HepG2 (cell line): ENCODE data around the gene TBXAS1. TPM values are rescaled to one million over a fixed set of nuclear protein-coding genes. Genes with fewer than 3 reads are reported as not detected.
A peak's percentile ranks its signal among the peaks of the same experiment; 100 is the strongest.

Experiments
- BCL3 ChIP-seq: sonication (generic); formaldehyde crosslinking; IDR thresholded peaks from 2 replicates; pipeline ENCODE4 v1.5.1; 2020; ENCODE audit warnings: mild to moderate bottlenecking, missing genetic modification reagents, moderate library complexity
- BRD4 ChIP-seq: sonication (generic); formaldehyde crosslinking; IDR thresholded peaks from 2 replicates; pipeline ENCODE4 v1.4.0; 2020; ENCODE audit warnings: missing genetic modification reagents
- ELK4 ChIP-seq: sonication (generic); formaldehyde crosslinking; IDR thresholded peaks from 2 replicates; pipeline ENCODE4 v1.9.0; 2021; ENCODE audit warnings: missing genetic modification reagents, borderline replicate concordance
- ESRRA ChIP-seq: sonication (generic); formaldehyde crosslinking; IDR thresholded peaks from 2 replicates; pipeline ENCODE4 v1.5.1; 2020; ENCODE audit warnings: mild to moderate bottlenecking, low read depth, missing genetic modification reagents
- GMEB2 ChIP-seq: IDR thresholded peaks from 2 replicates; pipeline ENCODE4 v1.6.1; 2016; ENCODE audit warnings: missing biosample characterization, missing genetic modification reagents, low read depth
- JUND ChIP-seq: sonication (generic); formaldehyde crosslinking; IDR thresholded peaks from 2 replicates; pipeline ENCODE4 v1.8.0; 2022; ENCODE audit warnings: mild to moderate bottlenecking, missing genetic modification reagents
- MXD1 ChIP-seq: sonication (generic); formaldehyde crosslinking; IDR thresholded peaks from 2 replicates; pipeline ENCODE4 v1.4.0; 2020; ENCODE audit warnings: mild to moderate bottlenecking, missing genetic modification reagents
- PHF5A ChIP-seq: IDR thresholded peaks from one replicate; pipeline ENCODE4 v1.6.1; 2018; ENCODE audit warnings: low read depth, missing genetic modification reagents; ENCODE audit not compliant: unreplicated experiment
- SALL2 ChIP-seq: sonication (generic); formaldehyde crosslinking; IDR thresholded peaks from 2 replicates; pipeline ENCODE4 v1.8.1; 2023; ENCODE audit warnings: mild to moderate bottlenecking, missing genetic modification reagents, inconsistent platforms
- TFDP2 ChIP-seq: sonication (generic); formaldehyde crosslinking; IDR thresholded peaks from 2 replicates; pipeline ENCODE4 v1.4.0; 2020; ENCODE audit warnings: missing genetic modification reagents
- ZFP37 ChIP-seq: sonication (generic); formaldehyde crosslinking; IDR thresholded peaks from 2 replicates; pipeline ENCODE4 v1.4.0; 2020; ENCODE audit warnings: missing genetic modification reagents, borderline replicate concordance
- ZFY ChIP-seq: sonication (generic); formaldehyde crosslinking; IDR thresholded peaks from 2 replicates; pipeline ENCODE4 v1.4.0; 2020; ENCODE audit warnings: missing genetic modification reagents
- ZNF432 ChIP-seq: sonication (generic); formaldehyde crosslinking; IDR thresholded peaks from 2 replicates; pipeline ENCODE4 v1.5.0; 2020; ENCODE audit warnings: missing genetic modification reagents, mild to moderate bottlenecking, borderline replicate concordance
- ZNF512B ChIP-seq: sonication (generic); formaldehyde crosslinking; IDR thresholded peaks from 2 replicates; pipeline ENCODE4 v1.5.1; 2020; ENCODE audit warnings: missing genetic modification reagents, mild to moderate bottlenecking, borderline replicate concordance
- ZNF598 ChIP-seq: sonication (generic); formaldehyde crosslinking; IDR thresholded peaks from 2 replicates; pipeline ENCODE4 v1.5.1; 2020; ENCODE audit warnings: mild to moderate bottlenecking, missing genetic modification reagents, borderline replicate concordance
- ZNF710 ChIP-seq: sonication (generic); formaldehyde crosslinking; IDR thresholded peaks from 2 replicates; pipeline ENCODE4 v1.5.0; 2020; ENCODE audit warnings: mild to moderate bottlenecking, missing genetic modification reagents, borderline replicate concordance
- ZNF839 ChIP-seq: sonication (generic); formaldehyde crosslinking; IDR thresholded peaks from 2 replicates; pipeline ENCODE4 v1.4.0; 2020; ENCODE audit warnings: missing genetic modification reagents, mild to moderate bottlenecking, borderline replicate concordance
- polyA plus RNA-seq, 8 experiments: library from polyadenylated mRNA; depleted of rRNA in 3 of 8; stranded (reverse) in 7 of 8; unstranded in 1 of 8; fragments of >200 nt; fragmentation: Illumina TruSeq in 4 of 8; extraction: Trizol in 4 of 8; gene quantifications; 2 replicates each; pipeline versions ENCODE4 v1.2.1 to v1.2.3, GENCODE V29; 2011 to 2016; ENCODE audit warnings: low read depth in 4 of 8, missing spikeins in 1 of 8, mixed read lengths in 1 of 8; ENCODE audit not compliant: insufficient read depth in 1 of 8
- total RNA-seq, 5 experiments: library from RNA; depleted of rRNA; stranded (reverse); fragments of >200 nt; fragmentation: Illumina TruSeq; extraction: Trizol; gene quantifications; 2 replicates each; pipeline ENCODE4 v1.2.3, GENCODE V29; 2016; ENCODE audit warnings: low read depth in 1 of 5

The TBXAS1 gene
- total and polyA plus RNA-seq, 2 of the 13 experiments (the other 11 are each of a cell fraction or from before 2014, with no cell fraction given) = 4.0 to 4.9 TPM

GRCh38 chr7:140049339-140050024, 220.4 kb downstream of the TBXAS1 start (continued):
- TF ChIP-seq ELK4 (CRISPR knock-in tag) (0 out of 2 replicates have a peak, but pooled peaks have one; percentile 24), ZNF598 (CRISPR knock-in tag) (peak; percentile 63; the same call in 1 of the 2 replicates), SALL2 (CRISPR knock-in tag) (peak; percentile 77), MXD1 (CRISPR knock-in tag) (0 out of 2 replicates have a peak, but pooled peaks have one; percentile 22), BRD4 (CRISPR knock-in tag) (peak; percentile 86), GMEB2 (CRISPR knock-in tag) (no peak), ZNF839 (CRISPR knock-in tag) (no peak), ZNF710 (peak; percentile 96), JUND (no peak), TFDP2 (0 out of 2 replicates have a peak, but pooled peaks have one; percentile 12), ZNF432 (CRISPR knock-in tag) (no peak), PHF5A (CRISPR knock-in tag) (peak; percentile 87), ZFP37 (CRISPR knock-in tag) (no peak), ZFY (peak; percentile 48; the same call in 1 of the 2 replicates), BCL3 (peak; percentile 49; the same call in 1 of the 2 replicates), ZNF512B (CRISPR knock-in tag) (no peak), ESRRA (CRISPR knock-in tag) (peak; percentile 87; the same call in 1 of the 2 replicates)
